Left cardiac atrium (tissue), 2 donors: ENCODE measurements around the gene HOXC4. TPM values are rescaled to one million over a fixed set of nuclear protein-coding genes. Genes with fewer than 3 reads are reported as not detected.

Source experiments
- microRNA-seq, 2 donors: library from miRNA; unstranded; fragments of <30 nt; microRNA quantifications; one replicate each; pipeline ENCODE4 v1.2.0, GENCODE V29; 2020
- total RNA-seq, 2 donors: library from RNA; stranded (reverse); fragmentation: NEBNext Ultra II Directional; extraction: Animal tissue kit (Norgen Biotek cat#: 25700); gene quantifications; one replicate each; pipeline ENCODE4 v1.2.1, GENCODE V29; 2021
- donor health status: DM: no; HTN: yes; CAD: no; lungs with severe emphysema.
- donor health status: DM: yes; HTN: yes; CAD: no.

Gene HOXC4
- total RNA-seq, 2 donors from 2014 or later = 0.16 to 0.35 TPM

Small RNAs within 50 kb of the gene (microRNA-seq; reads per million reads assigned to microRNA genes)
- 2.4 to 2.7 reads per million in 2 donors for gene MIR615

Other genes with a start within 250 kb of the HOXC4 start
- not detected for gene HOXC13, start 115.0 kb upstream of the HOXC4 start, total RNA-seq
- not detected for gene HOXC12, start 98.9 kb upstream of the HOXC4 start, total RNA-seq
- not detected for gene HOXC11, start 80.7 kb upstream of the HOXC4 start, total RNA-seq
- not detected for gene HOTAIR, start 78.9 kb upstream of the HOXC4 start, total RNA-seq
- gene HOXC10, start 68.7 kb upstream of the HOXC4 start, total RNA-seq = not detected
- gene HOXC9, start 53.7 kb upstream of the HOXC4 start, total RNA-seq = not detected
- not detected for gene HOXC8, start 44.9 kb upstream of the HOXC4 start, total RNA-seq
- under 1 TPM in 1 of 2 donors, not detected in 1; 0.50 TPM for gene HOXC6, start 25.4 kb upstream of the HOXC4 start, total RNA-seq
- not detected for gene HOXC5, start 20.8 kb upstream of the HOXC4 start, total RNA-seq
- 10 to 100 TPM; 17.9 to 18.0 TPM for gene SMUG1, start 135.2 kb downstream of the HOXC4 start, total RNA-seq
- gene CBX5, start 226.3 kb downstream of the HOXC4 start, total RNA-seq = 10 to 100 TPM; 50.8 to 55.7 TPM
- 100 to 1,000 TPM; 431 to 588 TPM for gene HNRNPA1, start 226.9 kb downstream of the HOXC4 start, total RNA-seq
- 1 to 10 TPM; 1.0 to 1.6 TPM for gene NFE2, start 247.2 kb downstream of the HOXC4 start, total RNA-seq